Transverse colon (tissue), 4 donors: Measurements from ENCODE around the gene NID1. TPM values are rescaled to one million over a fixed set of nuclear protein-coding genes. Genes with fewer than 3 reads are reported as not detected.

Source experiments
- DNase-seq: peaks from one replicate; pipeline ENCODE4 v3.0.0-alpha.2; 2019
- H3K27ac ChIP-seq, 4 donors: fragments of 200-600 bp; sonication (generic); 2 replicates each; pipeline ENCODE4 v1.5.1; 2016 to 2018; ENCODE audit warnings: inconsistent platforms in 4 of 4
- H3K27me3 ChIP-seq: fragments of 200-600 bp; sonication (generic); 2 replicates; pipeline ENCODE4 v1.5.1; 2017; ENCODE audit warnings: inconsistent platforms
- H3K36me3 ChIP-seq, 4 donors: fragments of 200-600 bp; sonication (generic); 2 replicates each; pipeline ENCODE4 v1.5.1; 2017 to 2019; ENCODE audit warnings: inconsistent platforms in 4 of 4
- H3K4me1 ChIP-seq, 4 donors: fragments of 200-600 bp; sonication (generic); 2 replicates each; pipeline ENCODE4 v1.5.1; 2017 to 2020; ENCODE audit warnings: inconsistent platforms in 4 of 4
- H3K4me3 ChIP-seq, 4 donors: fragments of 200-600 bp; sonication (generic); 1 replicate in 1 of 4; 2 replicates in 3 of 4; pipeline versions ENCODE4 v1.5.1 to v1.6.1; 2017 to 2019; ENCODE audit warnings: inconsistent platforms in 4 of 4
- H3K9me3 ChIP-seq, 2 donors: fragments of 200-600 bp; sonication (generic); 2 replicates each; pipeline ENCODE4 v1.5.1; 2017 to 2019; ENCODE audit warnings: inconsistent platforms in 2 of 2
- CTCF ChIP-seq, 5 experiments: fragments of 200-600 bp in 3 of 5; fragments of 450-650 bp in 2 of 5; sonication (generic) in 3 of 5; IDR thresholded peaks; 1 replicate in 2 of 5; 2 replicates in 3 of 5; pipeline ENCODE4 v1.5.1; 2016 to 2017; ENCODE audit warnings: antibody characterized with exemption in 5 of 5, inconsistent platforms in 3 of 5, mild to moderate bottlenecking in 2 of 5, moderate library complexity in 1 of 5
- EP300 ChIP-seq: sonication (generic); formaldehyde crosslinking; IDR thresholded peaks from one replicate; pipeline ENCODE4 v1.6.1; 2017; ENCODE audit warnings: antibody characterized with exemption, low read depth
- POLR2A ChIP-seq: fragments of 450-650 bp; IDR thresholded peaks from one replicate; pipeline ENCODE4 v1.6.1; 2016; ENCODE audit warnings: antibody characterized with exemption, mild to moderate bottlenecking, moderate library complexity
- POLR2AphosphoS5 ChIP-seq, 3 donors: sonication (generic); formaldehyde crosslinking; IDR thresholded peaks; one replicate each; pipeline ENCODE4 v1.6.1; 2016; ENCODE audit warnings: antibody characterized with exemption in 3 of 3
- WGBS, 2 donors: methylation state at CpG; one replicate each; pipeline ENCODE4 v1.1.5; 2018; ENCODE audit warnings: low coverage in 1 of 2; 5-methylcytosine and 5-hydroxymethylcytosine counted together
- in situ Hi-C, 4 donors: fragments of 200-750 bp; cut with MboI; loops; one replicate each; pipeline versions ENCODE4 v1.15.0 to v1.15.1; 2017; ENCODE audit warnings: low sequenced_read_pairs in 3 of 4, low pct_ligation_motif_present in 1 of 4, low pct_unique_long_range_greater_than_20kb in 1 of 4
- intact Hi-C: fragments of 100-400 bp; cut with DNase I; formaldehyde crosslinking; loops from one replicate; pipeline ENCODE4 v1.15.1; 2023; ENCODE audit warnings: low total_unique reads
- total RNA-seq, 4 donors: library from RNA; depleted of rRNA; stranded (reverse); fragments of >200 nt; gene quantifications; one replicate each; pipeline ENCODE4 v1.1.0, GENCODE V29; 2016

The NID1 gene
- total RNA-seq, 4 donors from 2014 or later, result 42.7 to 133 (median 63.5) TPM

- Histone ChIP-seq H3K36me3 (no peaks in the 10 kb centered on the region), H3K4me3 (no peak overlapping the region), H3K27me3 (no peaks in the 10 kb centered on the region), H3K4me1 (peaks cover 0 to 19% (median 7%) of the 10 kb centered on the region in 4 donors), H3K9me3 (no peaks in the 10 kb centered on the region), H3K27ac (no peak overlapping the region)
- intact Hi-C loops, result no loop called here
- DNase-seq, result no peak
- TF ChIP-seq POLR2AphosphoS5 (IDR thresholded peaks at IDR 0.05) (no peak), EP300 (no peak), POLR2A (no peak), CTCF (IDR thresholded peaks at IDR 0.05) (no peak)
- 91% methylated on average over 10 of the region's 10 CpGs; no CpG with 5 or more reads in 1 of the 2 donors for WGBS, 2 donors
- in situ Hi-C loops, result loop anchor here (25.0 kb wide), 2 partner anchors 88 to 438 kb away; partner anchors contain the start of genes B3GALNT2 (in 3 of the 4) and LYST (in 1 of the 4)
Measured at GRCh38 chr1:235950318-235950717, 114.6 kb downstream of the NID1 start.

GRCh38 chr1:235948774-235949427 lies 116.0 kb downstream of the NID1 start:
- Histone ChIP-seq H3K9me3 (no peaks in the 10 kb centered on the region), H3K27ac (no peak overlapping the region), H3K27me3 (no peaks in the 10 kb centered on the region), H3K36me3 (no peaks in the 10 kb centered on the region), H3K4me3 (no peak overlapping the region), H3K4me1 (peaks cover 0 to 6% (median 1%) of the 10 kb centered on the region in 4 donors)
- DNase-seq, result no peak
- in situ Hi-C loops, result no loop called here
- WGBS, 2 donors, result 80 to 93% methylated on average over 3 to 4 of the region's 4 CpGs
- TF ChIP-seq CTCF (IDR thresholded peaks at IDR 0.05) (no peak), EP300 (no peak), POLR2A (no peak)
- intact Hi-C loops, result no loop called here

- Histone ChIP-seq H3K27me3 (no peaks in the 10 kb centered on the region), H3K36me3 (no peaks in the 10 kb centered on the region), H3K27ac (no peak overlapping the region), H3K4me1 (peaks cover 0 to 6% (median 0%) of the 10 kb centered on the region in 4 donors), H3K4me3 (no peak overlapping the region), H3K9me3 (no peaks in the 10 kb centered on the region)
- TF ChIP-seq POLR2AphosphoS5 (IDR thresholded peaks at IDR 0.05), result no peak
- no peak for TF ChIP-seq CTCF (IDR thresholded peaks at IDR 0.05)
- TF ChIP-seq EP300, result no peak
- TF ChIP-seq POLR2A, result no peak
- no peak for DNase-seq
- intact Hi-C loops, result no loop called here
- in situ Hi-C loops, result no loop called here
- WGBS, 2 donors, result 94 to 100% methylated on average over 5 to 7 of the region's 7 CpGs
Measured at GRCh38 chr1:235947989-235948388, 116.9 kb downstream of the NID1 start.

- in situ Hi-C loops, result no loop called here
Measured at GRCh38 chr1:235946571-235946981, 118.3 kb downstream of the NID1 start.

More at GRCh38 chr1:235946571-235946981, 118.3 kb downstream of the NID1 start:
- Histone ChIP-seq H3K4me1 (peaks cover 0 to 6% (median 0%) of the 10 kb centered on the region in 4 donors), H3K36me3 (no peaks in the 10 kb centered on the region), H3K27me3 (no peaks in the 10 kb centered on the region), H3K4me3 (no peak overlapping the region), H3K9me3 (no peaks in the 10 kb centered on the region), H3K27ac (no peak overlapping the region)
- intact Hi-C loops, result no loop called here
- TF ChIP-seq CTCF (IDR thresholded peaks at IDR 0.05), result peak in 1 of 5 experiments; percentile 8
- TF ChIP-seq POLR2AphosphoS5 (IDR thresholded peaks at IDR 0.05), result no peak
- 83% methylated on average over 5 of the region's 5 CpGs; no CpG with 5 or more reads in 1 of the 2 donors for WGBS, 2 donors
- no peak for DNase-seq
